H1 (cell line): ENCODE results near the gene TELO2. TPM values are rescaled to one million over a fixed set of nuclear protein-coding genes. Genes with fewer than 3 reads are reported as not detected.
A peak's percentile ranks its signal among the peaks of the same experiment; 100 is the strongest.

Experiments
- BCL11A ChIP-seq, 2 experiments: IDR thresholded peaks; one replicate each; pipeline ENCODE4 v1.6.1; 2011; ENCODE audit warnings: low read depth in 2 of 2, low read length in 2 of 2, mild to moderate bottlenecking in 2 of 2
- CTBP2 ChIP-seq: IDR thresholded peaks from 2 replicates; pipeline ENCODE4 v1.7.0; 2011; ENCODE audit warnings: borderline replicate concordance, mild to moderate bottlenecking, moderate library complexity, mixed read lengths, low read length; ENCODE audit not compliant: insufficient read depth, insufficient read length
- HDAC2 ChIP-seq, 2 experiments: fragments of 300-600 bp in 1 of 2; sonication (generic) in 1 of 2; IDR thresholded peaks; 2 replicates each; pipeline ENCODE4 v1.6.1; 2011 to 2012; ENCODE audit warnings: low read depth in 2 of 2, low read length in 2 of 2, mild to moderate bottlenecking in 2 of 2, moderate library complexity in 2 of 2, borderline replicate concordance in 1 of 2, inconsistent platforms in 1 of 2
- HDAC6 ChIP-seq: IDR thresholded peaks from one replicate; pipeline ENCODE4 v1.7.1; 2012; ENCODE audit warnings: low read depth, mild to moderate bottlenecking, inconsistent platforms, low read length, moderate library complexity
- JUN ChIP-seq: IDR thresholded peaks from 2 replicates; pipeline ENCODE4 v1.6.1; 2011; ENCODE audit warnings: low read depth, mild to moderate bottlenecking, improper control_type of control experiment, low read length
- JUND ChIP-seq: IDR thresholded peaks from 2 replicates; pipeline ENCODE4 v1.6.1; 2011; ENCODE audit warnings: mild to moderate bottlenecking, improper control_type of control experiment, low read length
- MAFK ChIP-seq: IDR thresholded peaks from 2 replicates; pipeline ENCODE4 v1.6.1; 2012; ENCODE audit warnings: low read depth, mild to moderate bottlenecking, improper control_type of control experiment, low read length
- NANOG ChIP-seq: IDR thresholded peaks from 2 replicates; pipeline ENCODE4 v1.6.1; 2011; ENCODE audit warnings: low read length, low read depth, mild to moderate bottlenecking, inconsistent platforms; ENCODE audit not compliant: insufficient read depth, poor library complexity, severe bottlenecking
- NRF1 ChIP-seq: IDR thresholded peaks from 2 replicates; pipeline ENCODE4 v1.6.1; 2011; ENCODE audit warnings: mild to moderate bottlenecking, low read depth, low read length, improper control_type of control experiment
- RAD21 ChIP-seq, 2 experiments: IDR thresholded peaks in 1 of 2; conservative IDR thresholded peaks in 1 of 2; 2 replicates each; pipeline ENCODE4 v1.6.1; 2011; ENCODE audit warnings: low read depth in 2 of 2, low read length in 2 of 2, improper control_type of control experiment in 1 of 2, inconsistent platforms in 1 of 2, mild to moderate bottlenecking in 1 of 2, moderate library complexity in 1 of 2
- RBBP5 ChIP-seq: IDR thresholded peaks from 2 replicates; pipeline ENCODE4 v1.7.1; 2012; ENCODE audit warnings: low read depth, mild to moderate bottlenecking, inconsistent platforms, low read length, moderate library complexity, borderline replicate concordance
- RFX5 ChIP-seq: IDR thresholded peaks from 2 replicates; pipeline ENCODE4 v1.6.1; 2011; ENCODE audit warnings: low read depth, low read length, improper control_type of control experiment, borderline replicate concordance
- RNF2 ChIP-seq: fragments of 200-900, 300-1000 bp; sonication (generic); IDR thresholded peaks from 2 replicates; pipeline ENCODE4 v1.7.1; 2016; ENCODE audit warnings: borderline replicate concordance, low read depth, mild to moderate bottlenecking, antibody characterized with exemption, low read length; ENCODE audit not compliant: poor library complexity, severe bottlenecking; ENCODE audit errors: missing control alignments
- SAP30 ChIP-seq: fragments of 300-600 bp; sonication (generic); IDR thresholded peaks from 2 replicates; pipeline ENCODE4 v1.7.1; 2012; ENCODE audit warnings: low read length, moderate library complexity, mild to moderate bottlenecking, inconsistent platforms; ENCODE audit not compliant: insufficient read depth, insufficient replicate concordance
- SIX5 ChIP-seq: IDR thresholded peaks from 2 replicates; pipeline ENCODE4 v1.6.1; 2011; ENCODE audit warnings: mild to moderate bottlenecking, low read depth, low read length
- TAF7 ChIP-seq: optimal IDR thresholded peaks from 2 replicates; pipeline ENCODE3; 2011; ENCODE audit warnings: low read depth, mild to moderate bottlenecking, inconsistent platforms, low read length, moderate library complexity, borderline replicate concordance
- YY1 ChIP-seq: IDR thresholded peaks from 2 replicates; pipeline ENCODE4 v1.6.1; 2011; ENCODE audit warnings: low read depth, mild to moderate bottlenecking, low read length
- polyA plus RNA-seq, 7 experiments: library from polyadenylated mRNA; depleted of rRNA in 3 of 7; stranded (reverse) in 5 of 7; unstranded in 2 of 7; fragments of >200 nt in 5 of 7; fragments of 200-250 nt in 2 of 7; gene quantifications; 1 replicate in 5 of 7; 2 replicates in 1 of 7; 4 replicates in 1 of 7; pipeline versions ENCODE4 v1.2.1 to v1.2.3, GENCODE V29; 2011 to 2013; ENCODE audit warnings: missing spikeins in 2 of 7, mixed read lengths in 2 of 7
- total RNA-seq: library from RNA; stranded (reverse); fragmentation: NEBNext Ultra II Directional; extraction: Animal tissue kit (Norgen Biotek cat#: 25700); gene quantifications from 2 replicates; pipeline ENCODE4 v1.2.1, GENCODE V29; 2021
- TF ChIP-seq, protein P1 (sequence below): IDR thresholded peaks from 2 replicates; pipeline ENCODE4 v1.6.1; 2011; ENCODE audit warnings: low read depth, mild to moderate bottlenecking, low read length; ENCODE audit not compliant: insufficient read depth
- TF ChIP-seq, protein P2 (sequence below): IDR thresholded peaks from 2 replicates; pipeline ENCODE4 v1.6.1; 2012; ENCODE audit warnings: inconsistent platforms

Gene TELO2
- total and polyA plus RNA-seq, 2 of the 8 experiments (the other 6 are each of a cell fraction or from before 2014, with no cell fraction given): 39.3 to 64.8 TPM

DNA sequence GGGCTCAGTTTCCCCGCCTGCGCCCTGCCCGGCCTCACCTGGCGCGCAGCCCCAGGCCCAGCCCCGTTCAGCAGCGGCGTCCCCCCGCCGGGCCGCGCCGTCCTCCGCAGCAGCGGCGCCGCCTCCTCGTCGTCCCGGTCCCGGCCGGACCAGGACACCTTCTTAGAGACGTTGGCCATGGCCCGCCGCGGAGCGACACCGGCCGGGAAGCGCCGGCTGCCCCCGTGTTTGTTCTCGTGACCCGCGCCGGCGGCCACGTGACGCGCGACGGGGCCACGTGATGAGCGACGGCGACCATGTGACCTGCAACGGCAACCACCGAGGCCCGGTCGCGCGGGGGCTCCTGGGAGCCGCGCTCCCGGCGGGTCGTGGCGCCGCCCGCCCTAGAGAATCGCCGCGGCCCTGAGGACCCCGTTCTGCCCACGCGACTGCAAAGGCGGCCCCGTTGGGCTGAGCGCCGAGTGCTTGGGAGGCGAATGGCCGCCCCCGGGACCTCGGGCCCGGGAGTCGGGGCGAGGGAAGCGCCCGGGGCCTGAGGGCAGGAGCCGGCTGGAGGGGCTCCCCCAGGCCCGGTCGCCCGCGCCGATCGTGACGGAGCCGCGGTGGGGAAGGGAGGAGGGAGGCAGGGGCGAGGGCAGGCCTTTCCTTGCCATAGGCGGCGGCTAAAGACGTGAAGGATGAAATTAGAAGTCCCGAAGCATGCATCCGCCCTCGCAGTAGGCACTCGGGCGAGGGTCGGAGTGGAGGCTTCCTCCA is 18.2 kb upstream of the TELO2 start, which contains the start of gene CLCN7 (continued):
- TF ChIP-seq, protein P1, sequence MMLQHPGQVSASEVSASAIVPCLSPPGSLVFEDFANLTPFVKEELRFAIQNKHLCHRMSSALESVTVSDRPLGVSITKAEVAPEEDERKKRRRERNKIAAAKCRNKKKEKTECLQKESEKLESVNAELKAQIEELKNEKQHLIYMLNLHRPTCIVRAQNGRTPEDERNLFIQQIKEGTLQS: peak; percentile 100
- TF ChIP-seq NANOG (peak; percentile 39), TAF7 (peak; percentile 81), RNF2 (peak; percentile 48), CTBP2 (no peak), HDAC2 (IDR thresholded peaks at IDR 0.05; ENCODE audit: borderline replicate concordance in 1 of 2, low read depth in 2 of 2, low read length in 2 of 2) (peak in 1 of 2 experiments; percentile 78; a peak in 2 of 4 replicates), HDAC6 (no peak), RBBP5 (0 out of 2 replicates have a peak, but pooled peaks have one; percentile 41), RAD21 (IDR thresholded peaks at IDR 0.05 in 1 of 2, conservative IDR thresholded peaks at IDR 0.05 in 1 of 2; ENCODE audit: low read depth in 2 of 2, low read length in 2 of 2) (no peak), SIX5 (no peak), NRF1 (no peak), BCL11A (IDR thresholded peaks at IDR 0.05; ENCODE audit: low read depth in 2 of 2, low read length in 2 of 2) (no peak), RFX5 (no peak), MAFK (no peak), YY1 (0 out of 2 replicates have a peak, but pooled peaks have one; percentile 6), JUN (no peak), JUND (no peak), SAP30 (no peak)
- TF ChIP-seq, protein P2, sequence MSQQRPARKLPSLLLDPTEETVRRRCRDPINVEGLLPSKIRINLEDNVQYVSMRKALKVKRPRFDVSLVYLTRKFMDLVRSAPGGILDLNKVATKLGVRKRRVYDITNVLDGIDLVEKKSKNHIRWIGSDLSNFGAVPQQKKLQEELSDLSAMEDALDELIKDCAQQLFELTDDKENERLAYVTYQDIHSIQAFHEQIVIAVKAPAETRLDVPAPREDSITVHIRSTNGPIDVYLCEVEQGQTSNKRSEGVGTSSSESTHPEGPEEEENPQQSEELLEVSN: peak; percentile 94
